ENCODE results near the gene ZFYVE27. TPM values are rescaled to one million over a fixed set of nuclear protein-coding genes. Genes with fewer than 3 reads are reported as not detected.

Gene ZFYVE27
- total and polyA plus RNA-seq, 10 of the 15 experiments (the other 5 are each of a cell fraction or from before 2014, with no cell fraction given) = 1.1 to 28.9 (median 21.4) TPM

GRCh38 chr10:97765201-97765600 is 28.3 kb downstream of the ZFYVE27 start:
- H3K4me3 ChIP-seq = no peak overlapping the region

More at GRCh38 chr10:97765201-97765600, 28.3 kb downstream of the ZFYVE27 start:
- Histone ChIP-seq H3K36me3 (ENCODE audit: control insufficient read depth in 2 of 2, insufficient read depth in 2 of 2, low read length in 1 of 2) (peaks cover 4 to 6% of the 10 kb centered on the region in 2 experiments), H3K4me1 (ENCODE audit: control insufficient read depth, insufficient read depth, low read length) (peaks cover 9% of the 10 kb centered on the region), H4K20me1 (ENCODE audit: control insufficient read depth, insufficient read depth) (no peaks in the 10 kb centered on the region), H3K79me2 (ENCODE audit: control insufficient read depth, insufficient read depth, low read length) (no peaks in the 10 kb centered on the region), H3K4me2 (ENCODE audit: control insufficient read depth, insufficient read depth) (no peak overlapping the region), H3K27me3 (replicated peaks in 1 of 2; ENCODE audit: control insufficient read depth in 2 of 2, insufficient read depth in 2 of 2, low read length in 1 of 2) (no peaks in the 10 kb centered on the region), H2AFZ (ENCODE audit: control insufficient read depth, low read depth, low read length) (no peak overlapping the region), H3K9me3 (replicated peaks; ENCODE audit: control insufficient read depth, insufficient read depth, low read length) (no peaks in the 10 kb centered on the region), H3K9ac (ENCODE audit: control insufficient read depth, insufficient read depth, low read length) (no peak overlapping the region), H3K27ac (ENCODE audit: control insufficient read depth, insufficient read depth) (no peak overlapping the region)
- no peak for ATAC-seq
- RAD21 ChIA-PET (ENCODE audit: unreplicated experiment) = no interaction called here
- no peak for DNase-seq (ENCODE audit: low read depth, low spot score)
- in situ Hi-C loops (cut with MboI) = no loop called here
- POLR2A ChIA-PET = no interaction called here
- BruUV-seq (replicated peaks) = no TSS peak
- intact Hi-C loops (cut with micrococcal nuclease; ENCODE audit: unreplicated experiment) = no loop called here
- FAIRE-seq = no peak
- WGBS (ENCODE audit: insufficient coverage, insufficient replicate concordance, low lambda C conversion rate, missing lambda C conversion rate) = 98% methylated on average over 15 of the region's 15 CpGs
- TF ChIP-seq CHD2 (IDR thresholded peaks at IDR 0.05; ENCODE audit: borderline replicate concordance, low read depth, low read length) (no peak), PBX3 (IDR thresholded peaks at IDR 0.05; ENCODE audit: insufficient replicate concordance, low read depth, low read length) (no peak), POLR2AphosphoS2 (IDR thresholded peaks at IDR 0.05; ENCODE audit: low read depth, low read length) (no peak), NFIC (IDR thresholded peaks at IDR 0.05; ENCODE audit: low read depth, low read length) (no peak), ZNF217 (IDR thresholded peaks at IDR 0.05) (no peak), ZSCAN29 (IDR thresholded peaks at IDR 0.05) (no peak), POLR2AphosphoS5 (IDR thresholded peaks at IDR 0.05; ENCODE audit: low read length) (no peak), TARDBP (IDR thresholded peaks at IDR 0.05; ENCODE audit: borderline replicate concordance) (no peak), ZNF274 (IDR thresholded peaks at IDR 0.05; ENCODE audit: insufficient read depth, insufficient read length) (no peak), HSF1 (IDR thresholded peaks at IDR 0.05; ENCODE audit: low read depth, low read length) (no peak)
- SMC1A ChIA-PET (ENCODE audit: uncharacterized antibody, unreplicated experiment) = no interaction called here
- CTCF ChIA-PET = no interaction called here
